Measurements from ENCODE around the gene ZC3HAV1L.

- TF ChIP-seq, protein P1, sequence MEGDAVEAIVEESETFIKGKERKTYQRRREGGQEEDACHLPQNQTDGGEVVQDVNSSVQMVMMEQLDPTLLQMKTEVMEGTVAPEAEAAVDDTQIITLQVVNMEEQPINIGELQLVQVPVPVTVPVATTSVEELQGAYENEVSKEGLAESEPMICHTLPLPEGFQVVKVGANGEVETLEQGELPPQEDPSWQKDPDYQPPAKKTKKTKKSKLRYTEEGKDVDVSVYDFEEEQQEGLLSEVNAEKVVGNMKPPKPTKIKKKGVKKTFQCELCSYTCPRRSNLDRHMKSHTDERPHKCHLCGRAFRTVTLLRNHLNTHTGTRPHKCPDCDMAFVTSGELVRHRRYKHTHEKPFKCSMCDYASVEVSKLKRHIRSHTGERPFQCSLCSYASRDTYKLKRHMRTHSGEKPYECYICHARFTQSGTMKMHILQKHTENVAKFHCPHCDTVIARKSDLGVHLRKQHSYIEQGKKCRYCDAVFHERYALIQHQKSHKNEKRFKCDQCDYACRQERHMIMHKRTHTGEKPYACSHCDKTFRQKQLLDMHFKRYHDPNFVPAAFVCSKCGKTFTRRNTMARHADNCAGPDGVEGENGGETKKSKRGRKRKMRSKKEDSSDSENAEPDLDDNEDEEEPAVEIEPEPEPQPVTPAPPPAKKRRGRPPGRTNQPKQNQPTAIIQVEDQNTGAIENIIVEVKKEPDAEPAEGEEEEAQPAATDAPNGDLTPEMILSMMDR (IDR thresholded peaks at IDR 0.05) = no peak
- TF ChIP-seq POLR2A (IDR thresholded peaks at IDR 0.05) = no peak
- TF ChIP-seq POLR2AphosphoS5 (IDR thresholded peaks at IDR 0.05) = no peak
- no peak for TF ChIP-seq EP300 (IDR thresholded peaks at IDR 0.05)
Measured at GRCh38 chr7:139004321-139005090, 31.3 kb downstream of the ZC3HAV1L start.
